HG03108 (cell line): Measurements from ENCODE around the gene CLCN6.

Experiments
- ATAC-seq: cut with Tn5 transposase; IDR thresholded peaks from one replicate; pipeline ENCODE4 v1.9.1; 2021; ENCODE audit warnings: moderate library complexity; ENCODE audit not compliant: unreplicated experiment

The CLCN6 gene

GRCh38 chr1:11874624-11875023, 68.6 kb downstream of the CLCN6 start:
- ATAC-seq: no peak

GRCh38 chr1:11875094-11875493, 69.1 kb downstream of the CLCN6 start:
- ATAC-seq: no peak

GRCh38 chr1:11877074-11877473, 71.1 kb downstream of the CLCN6 start:
- no peak for ATAC-seq

GRCh38 chr1:11878081-11878890, 72.3 kb downstream of the CLCN6 start:
- ATAC-seq: no peak

GRCh38 chr1:11878891-11879190, 72.8 kb downstream of the CLCN6 start:
- no peak for ATAC-seq

GRCh38 chr1:11879311-11880180, 73.6 kb downstream of the CLCN6 start:
- ATAC-seq: no peak

GRCh38 chr1:11880181-11880575, 74.2 kb downstream of the CLCN6 start:
- no peak for ATAC-seq

GRCh38 chr1:11880911-11881748, 75.1 kb downstream of the CLCN6 start:
- no peak for ATAC-seq

- no peak for ATAC-seq
These were observed 75.9 kb downstream of the CLCN6 start for GRCh38 chr1:11881749-11882441.

GRCh38 chr1:11882814-11883538, 77.0 kb downstream of the CLCN6 start:
- ATAC-seq: no peak

GRCh38 chr1:11885916-11886315, 79.9 kb downstream of the CLCN6 start:
- no peak for ATAC-seq

- ATAC-seq: no peak
These were observed 81.1 kb downstream of the CLCN6 start for GRCh38 chr1:11886986-11887665.

- ATAC-seq: no peak
These were observed 81.6 kb downstream of the CLCN6 start for GRCh38 chr1:11887666-11888007.

- ATAC-seq: no peak
These were observed 82.3 kb downstream of the CLCN6 start for GRCh38 chr1:11888206-11888876.

GRCh38 chr1:11888877-11889208, 82.9 kb downstream of the CLCN6 start:
- no peak for ATAC-seq

GRCh38 chr1:11891433-11892186, 85.6 kb downstream of the CLCN6 start:
- no peak for ATAC-seq
